ENCODE data around the gene GOLPH3L. TPM values are rescaled to one million over a fixed set of nuclear protein-coding genes. Genes with fewer than 3 reads are reported as not detected.
"Not testable (repeated sequence)": the region's sequence is repeated elsewhere in the genome, so short reads cannot be mapped to it uniquely, and the experiment has no call there.

The GOLPH3L gene
- total RNA-seq, 1 donor from 2014 or later: 17.1 TPM

GRCh38 chr1:150603711-150604110 is 93.2 kb downstream of the GOLPH3L start:
- H3K4me3 Mint-ChIP-seq (ENCODE audit: unreplicated experiment): no peak overlapping the region
- no peak for TF ChIP-seq CTCF (IDR thresholded peaks at IDR 0.05)
- no peak for DNase-seq (ENCODE audit: low spot score)
- peak overlapping the region; percentile 42 for H3K27ac Mint-ChIP-seq (ENCODE audit: unreplicated experiment)
- H3K36me3 Mint-ChIP-seq (ENCODE audit: low read depth): no peaks in the 10 kb centered on the region
- H3K27me3 Mint-ChIP-seq (ENCODE audit: low read depth): no peaks in the 10 kb centered on the region
- H3K9me3 Mint-ChIP-seq (ENCODE audit: low read depth): no peaks in the 10 kb centered on the region
- H3K4me1 Mint-ChIP-seq (ENCODE audit: low read depth): peaks cover 16% of the 10 kb centered on the region

- H3K36me3 Mint-ChIP-seq (ENCODE audit: low read depth); DNase-seq (ENCODE audit: low spot score); H3K27ac Mint-ChIP-seq (ENCODE audit: unreplicated experiment); H3K27me3 Mint-ChIP-seq (ENCODE audit: low read depth); H3K4me3 Mint-ChIP-seq (ENCODE audit: unreplicated experiment); H3K9me3 Mint-ChIP-seq (ENCODE audit: low read depth): not testable (repeated sequence)
- H3K4me1 Mint-ChIP-seq (ENCODE audit: low read depth): peaks cover 16% of the 10 kb centered on the region
Measured at GRCh38 chr1:150602372-150602771, 94.6 kb downstream of the GOLPH3L start.

GRCh38 chr1:150601540-150601939 is 95.4 kb downstream of the GOLPH3L start:
- Mint-ChIP-seq H3K36me3 (ENCODE audit: low read depth) (no peaks in the 10 kb centered on the region), H3K9me3 (ENCODE audit: low read depth) (no peaks in the 10 kb centered on the region), H3K4me1 (ENCODE audit: low read depth) (peaks cover 15% of the 10 kb centered on the region), H3K27ac (ENCODE audit: unreplicated experiment) (no peak overlapping the region), H3K27me3 (ENCODE audit: low read depth) (no peaks in the 10 kb centered on the region), H3K4me3 (ENCODE audit: unreplicated experiment) (no peak overlapping the region)
- DNase-seq (ENCODE audit: low spot score): no peak
- no peak for TF ChIP-seq CTCF (IDR thresholded peaks at IDR 0.05)

- H3K9me3 Mint-ChIP-seq (ENCODE audit: low read depth); H3K27ac Mint-ChIP-seq (ENCODE audit: unreplicated experiment); H3K36me3 Mint-ChIP-seq (ENCODE audit: low read depth); H3K27me3 Mint-ChIP-seq (ENCODE audit: low read depth); H3K4me1 Mint-ChIP-seq (ENCODE audit: low read depth); H3K4me3 Mint-ChIP-seq (ENCODE audit: unreplicated experiment); DNase-seq (ENCODE audit: low spot score): not testable (repeated sequence)
Measured at GRCh38 chr1:150598346-150598745, 98.6 kb downstream of the GOLPH3L start.

GRCh38 chr1:150596976-150597375 is 100.0 kb downstream of the GOLPH3L start:
- Mint-ChIP-seq H3K36me3 (ENCODE audit: low read depth) (no peaks in the 10 kb centered on the region), H3K4me1 (ENCODE audit: low read depth) (no peaks in the 10 kb centered on the region), H3K9me3 (ENCODE audit: low read depth) (no peaks in the 10 kb centered on the region), H3K4me3 (ENCODE audit: unreplicated experiment) (no peak overlapping the region), H3K27ac (ENCODE audit: unreplicated experiment) (no peak overlapping the region), H3K27me3 (ENCODE audit: low read depth) (no peaks in the 10 kb centered on the region)
- no peak for DNase-seq (ENCODE audit: low spot score)
- TF ChIP-seq CTCF (IDR thresholded peaks at IDR 0.05): no peak

Other genes with a start within 250 kb of the GOLPH3L start
- 13.6 to 20.0 TPM (median 15.6 TPM) in 3 replicates for gene TARS2, start 209.7 kb downstream of the GOLPH3L start, total RNA-seq
- 3.6 to 9.1 TPM (median 8.2 TPM) in 3 replicates for gene ECM1, start 189.0 kb downstream of the GOLPH3L start, total RNA-seq
- gene FALEC, start 181.4 kb downstream of the GOLPH3L start, total RNA-seq: 1.2 TPM in 1 of 3 replicates, not detected in the others
- 3.6 to 5.7 TPM (median 5.1 TPM) in 3 replicates for gene ADAMTSL4, start 147.7 kb downstream of the GOLPH3L start, total RNA-seq
- 211 to 264 TPM (median 255 TPM) in 3 replicates for gene MCL1, start 117.5 kb downstream of the GOLPH3L start, total RNA-seq
- gene ENSA, start 67.5 kb downstream of the GOLPH3L start, total RNA-seq: 85.5 to 125 TPM (median 85.7 TPM) in 3 replicates
- not detected in 3 replicates for gene HORMAD1, start 23.7 kb upstream of the GOLPH3L start, total RNA-seq
- gene CTSS, start 68.6 kb upstream of the GOLPH3L start, total RNA-seq: 0.79 to 1.5 TPM (median 1.4 TPM) in 3 replicates
- gene CTSK, start 111.1 kb upstream of the GOLPH3L start, total RNA-seq: 4.9 to 12.4 TPM (median 4.9 TPM) in 3 replicates
- gene ARNT, start 179.4 kb upstream of the GOLPH3L start, total RNA-seq: 32.6 to 33.3 TPM (median 32.9 TPM) in 3 replicates
- gene CTXND2, start 190.0 kb upstream of the GOLPH3L start, total RNA-seq: not detected in 3 replicates
- gene SETDB1, start 229.2 kb upstream of the GOLPH3L start, total RNA-seq: 35.0 to 44.1 TPM (median 35.9 TPM) in 3 replicates